GM21381 (cell line): ENCODE measurements around the gene ATOSB.

Experiments
- ATAC-seq: cut with Tn5 transposase; IDR thresholded peaks from one replicate; pipeline ENCODE4 v1.9.1; 2021; ENCODE audit warnings: mild to moderate bottlenecking, moderate library complexity; ENCODE audit not compliant: unreplicated experiment

Gene ATOSB

GRCh38 chr9:35054871-35055644, 60.6 kb downstream of the ATOSB start:
- no peak for ATAC-seq

- ATAC-seq = no peak
These were observed 61.4 kb downstream of the ATOSB start for GRCh38 chr9:35054185-35054835.
